Uterus (tissue), 4 donors: ENCODE results near the gene CDH4. TPM values are rescaled to one million over a fixed set of nuclear protein-coding genes. Genes with fewer than 3 reads are reported as not detected.

Experiments
- DNase-seq, 2 donors: peaks; one replicate each; pipeline ENCODE4 v3.0.0-alpha.2; 2019 to 2020
- H3K27ac ChIP-seq, 2 donors: fragments of 200-600 bp; sonication (generic); 1 replicate in 1 of 2; 2 replicates in 1 of 2; pipeline ENCODE4 v1.5.1; 2016 to 2018
- H3K27me3 ChIP-seq, 2 donors: fragments of 200-600 bp; sonication (generic); one replicate each; pipeline ENCODE4 v1.5.1; 2018 to 2019; ENCODE audit warnings: control low read depth in 1 of 2
- H3K36me3 ChIP-seq, 2 donors: fragments of 200-600 bp; sonication (generic); one replicate each; pipeline ENCODE4 v1.5.1; 2019; ENCODE audit warnings: control low read depth in 1 of 2
- H3K4me1 ChIP-seq, 2 donors: fragments of 200-600 bp; sonication (generic); one replicate each; pipeline ENCODE4 v1.5.1; 2018 to 2019; ENCODE audit warnings: control low read depth in 1 of 2
- H3K4me3 ChIP-seq, 2 donors: fragments of 200-600 bp; sonication (generic); 1 replicate in 1 of 2; 2 replicates in 1 of 2; pipeline ENCODE4 v1.5.1; 2018 to 2019; ENCODE audit warnings: mild to moderate bottlenecking in 1 of 2
- H3K9me3 ChIP-seq, 2 donors: fragments of 200-600 bp; sonication (generic); one replicate each; pipeline ENCODE4 v1.5.1; 2019; ENCODE audit warnings: control low read depth in 1 of 2
- POLR2A ChIP-seq, 2 donors: fragments of 450-650 bp; IDR thresholded peaks; one replicate each; pipeline ENCODE4 v1.6.1; 2016; ENCODE audit warnings: antibody characterized with exemption in 2 of 2, mild to moderate bottlenecking in 1 of 2, moderate library complexity in 1 of 2
- intact Hi-C: fragments of 100-400 bp; cut with DNase I; formaldehyde crosslinking; loops from one replicate; pipeline ENCODE4 v1.15.1; 2023; ENCODE audit warnings: low total_unique reads
- total RNA-seq, 4 donors: library from RNA; depleted of rRNA in 3 of 4; stranded (reverse); fragments of >200 nt in 3 of 4; gene quantifications; one replicate each; pipeline versions ENCODE4 v1.1.0 to v1.2.4, GENCODE V29; 2014 to 2023
- TF ChIP-seq, protein P1 (sequence below), 4 experiments: fragments of 200-600 bp in 2 of 4; fragments of 450-650 bp in 2 of 4; sonication (generic) in 2 of 4; IDR thresholded peaks; one replicate each; pipeline ENCODE4 v1.5.1; 2016 to 2019; ENCODE audit warnings: antibody characterized with exemption in 4 of 4, mild to moderate bottlenecking in 2 of 4, moderate library complexity in 1 of 4
- donor health status: DM: yes; HTN: yes; CAD: no.

CDH4 gene
- total RNA-seq, 4 donors from 2014 or later = under 0.01 to 0.55 TPM; not detected in 2

DNA sequence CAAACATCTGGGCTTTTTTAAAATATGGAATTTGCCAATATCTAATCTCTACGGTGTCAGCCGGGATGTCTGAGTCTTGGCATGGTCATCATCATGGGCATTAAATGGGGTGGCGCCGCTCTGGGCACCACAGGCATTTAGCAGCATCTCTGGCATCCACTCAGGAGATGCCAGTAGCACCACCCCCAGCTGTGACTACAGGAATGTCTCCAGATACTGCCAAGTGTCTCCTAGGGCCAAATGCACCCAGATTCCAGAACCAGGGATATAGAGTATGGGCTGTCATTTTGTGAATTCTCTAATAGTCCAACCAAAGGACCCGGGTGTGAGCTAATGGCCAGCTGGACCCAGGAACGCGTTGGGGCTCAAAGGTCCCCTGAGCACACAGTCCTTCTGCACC is 452.6 kb downstream of the CDH4 start:
- Histone ChIP-seq H3K27ac (no peak overlapping the region), H3K27me3 (no peaks in the 10 kb centered on the region), H3K4me1 (no peaks in the 10 kb centered on the region), H3K36me3 (no peaks in the 10 kb centered on the region), H3K4me3 (no peak overlapping the region), H3K9me3 (no peaks in the 10 kb centered on the region)
- intact Hi-C loops = no loop called here
- no peak for DNase-seq
- TF ChIP-seq, protein P1, sequence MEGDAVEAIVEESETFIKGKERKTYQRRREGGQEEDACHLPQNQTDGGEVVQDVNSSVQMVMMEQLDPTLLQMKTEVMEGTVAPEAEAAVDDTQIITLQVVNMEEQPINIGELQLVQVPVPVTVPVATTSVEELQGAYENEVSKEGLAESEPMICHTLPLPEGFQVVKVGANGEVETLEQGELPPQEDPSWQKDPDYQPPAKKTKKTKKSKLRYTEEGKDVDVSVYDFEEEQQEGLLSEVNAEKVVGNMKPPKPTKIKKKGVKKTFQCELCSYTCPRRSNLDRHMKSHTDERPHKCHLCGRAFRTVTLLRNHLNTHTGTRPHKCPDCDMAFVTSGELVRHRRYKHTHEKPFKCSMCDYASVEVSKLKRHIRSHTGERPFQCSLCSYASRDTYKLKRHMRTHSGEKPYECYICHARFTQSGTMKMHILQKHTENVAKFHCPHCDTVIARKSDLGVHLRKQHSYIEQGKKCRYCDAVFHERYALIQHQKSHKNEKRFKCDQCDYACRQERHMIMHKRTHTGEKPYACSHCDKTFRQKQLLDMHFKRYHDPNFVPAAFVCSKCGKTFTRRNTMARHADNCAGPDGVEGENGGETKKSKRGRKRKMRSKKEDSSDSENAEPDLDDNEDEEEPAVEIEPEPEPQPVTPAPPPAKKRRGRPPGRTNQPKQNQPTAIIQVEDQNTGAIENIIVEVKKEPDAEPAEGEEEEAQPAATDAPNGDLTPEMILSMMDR (IDR thresholded peaks at IDR 0.05) = no peak
- TF ChIP-seq POLR2A (IDR thresholded peaks at IDR 0.05) = no peak

DNA sequence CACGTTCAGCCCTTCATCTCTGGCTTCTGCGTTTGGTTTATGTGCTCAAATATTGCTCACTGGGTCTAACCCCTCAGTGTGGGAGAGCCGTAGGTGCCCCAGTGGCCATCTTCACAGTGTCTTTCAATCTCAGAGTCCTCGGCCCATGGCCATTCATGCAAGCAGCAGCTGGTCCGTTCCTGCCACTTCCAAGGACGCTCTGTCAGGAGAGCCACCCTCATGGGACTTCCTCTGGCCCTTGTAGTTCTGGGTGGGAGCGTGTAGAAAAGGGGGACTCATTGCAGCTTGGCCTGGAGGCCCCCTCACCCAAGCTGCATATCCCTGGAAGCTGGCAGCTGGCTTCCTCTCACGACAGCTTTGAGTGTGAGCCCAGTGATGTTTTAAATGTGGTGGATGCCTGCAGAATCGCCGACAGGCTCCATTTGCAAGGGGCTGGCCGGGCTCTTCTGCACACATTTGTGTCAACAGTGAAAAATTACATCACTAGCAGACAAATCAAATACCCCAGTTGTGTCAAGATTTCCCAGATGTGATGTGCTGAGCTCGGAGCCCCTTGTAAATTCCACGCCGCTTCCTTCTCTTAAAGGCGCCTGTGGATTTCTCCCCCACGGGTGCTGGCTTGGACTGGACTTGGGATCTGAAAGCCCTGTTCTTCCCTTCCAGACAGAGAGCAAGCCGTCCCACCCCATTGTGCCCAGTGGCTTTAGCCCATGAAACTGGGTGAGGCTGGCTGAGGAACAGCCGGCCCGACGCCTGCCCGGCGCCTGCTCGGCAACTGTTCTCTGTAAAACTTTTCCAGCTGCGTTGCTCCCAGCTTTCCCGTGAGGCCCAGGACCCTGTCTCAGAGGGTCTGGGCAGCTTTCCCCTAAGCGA is 453.6 kb downstream of the CDH4 start:
- intact Hi-C loops = no loop called here
- Histone ChIP-seq H3K36me3 (no peaks in the 10 kb centered on the region), H3K27me3 (no peaks in the 10 kb centered on the region), H3K9me3 (no peaks in the 10 kb centered on the region), H3K4me3 (no peak overlapping the region), H3K27ac (no peak overlapping the region), H3K4me1 (no peaks in the 10 kb centered on the region)
- no peak for DNase-seq
- TF ChIP-seq POLR2A (IDR thresholded peaks at IDR 0.05) = no peak
- TF ChIP-seq, protein P1 (IDR thresholded peaks at IDR 0.05) = no peak

DNA sequence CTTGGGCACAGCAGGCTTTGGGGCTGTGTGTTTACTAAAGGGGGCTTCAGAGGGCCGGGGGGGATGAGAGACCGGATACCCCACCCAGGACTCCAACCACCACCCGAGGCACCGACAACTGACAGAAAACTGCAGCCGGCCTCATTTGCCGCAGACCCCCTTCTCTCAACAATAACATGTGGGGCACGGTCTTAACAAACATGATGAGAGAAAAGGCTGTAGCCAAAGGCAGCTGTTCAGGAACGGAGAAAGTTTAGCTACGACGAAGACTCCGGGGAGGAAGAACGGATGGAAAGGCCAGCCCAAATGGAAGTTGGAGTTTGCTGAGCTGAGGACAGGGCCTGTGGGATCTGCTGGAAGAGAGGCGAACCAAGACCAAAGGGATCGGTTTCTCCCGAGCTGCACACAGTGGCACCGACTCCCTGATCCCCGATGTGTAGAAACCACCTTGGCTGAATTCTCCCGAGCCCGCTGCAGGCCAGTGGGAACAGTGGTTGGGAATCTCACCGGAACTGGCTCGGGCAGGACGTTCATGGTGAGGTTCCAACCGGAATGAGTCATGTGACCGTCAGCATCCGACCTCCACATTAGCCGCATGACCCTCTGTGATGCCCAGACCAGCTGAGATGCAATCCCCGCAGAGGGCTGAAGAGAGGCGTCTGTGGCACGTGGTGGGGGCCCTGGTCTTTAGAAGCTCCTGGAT is 454.3 kb downstream of the CDH4 start:
- Histone ChIP-seq H3K36me3 (no peaks in the 10 kb centered on the region), H3K27me3 (no peaks in the 10 kb centered on the region), H3K4me1 (no peaks in the 10 kb centered on the region), H3K4me3 (no peak overlapping the region), H3K27ac (no peak overlapping the region), H3K9me3 (no peaks in the 10 kb centered on the region)
- no peak for DNase-seq
- TF ChIP-seq POLR2A (IDR thresholded peaks at IDR 0.05) = no peak
- TF ChIP-seq, protein P1 (IDR thresholded peaks at IDR 0.05) = no peak
- intact Hi-C loops = no loop called here

DNA sequence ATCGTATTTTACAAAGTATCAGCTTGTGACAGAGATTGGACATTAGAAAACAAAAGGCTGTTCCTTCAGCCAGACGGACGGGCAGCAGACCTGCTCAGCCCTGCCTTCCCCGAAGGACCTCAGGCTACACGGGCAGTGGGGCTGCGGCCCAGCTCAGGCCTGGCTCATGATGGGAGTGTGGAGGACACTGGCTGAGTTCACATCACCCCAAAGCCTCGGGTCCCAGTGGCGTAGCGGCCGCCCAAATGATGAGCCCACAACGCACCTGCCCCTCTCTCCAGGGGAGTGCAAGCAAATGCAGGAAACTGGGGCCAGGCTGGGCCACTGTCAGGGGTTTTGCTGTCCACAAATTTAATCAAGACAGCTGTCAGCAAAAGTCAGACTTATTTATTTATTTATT is 456.8 kb downstream of the CDH4 start:
- no peaks in the 10 kb centered on the region for H3K4me1 ChIP-seq
- DNase-seq = no peak
- no peak overlapping the region for H3K4me3 ChIP-seq
- no peaks in the 10 kb centered on the region for H3K27me3 ChIP-seq
- TF ChIP-seq, protein P1 (IDR thresholded peaks at IDR 0.05) = no peak
- TF ChIP-seq POLR2A (IDR thresholded peaks at IDR 0.05) = no peak
- intact Hi-C loops = no loop called here
- no peaks in the 10 kb centered on the region for H3K36me3 ChIP-seq
- H3K27ac ChIP-seq = no peak overlapping the region
- no peaks in the 10 kb centered on the region for H3K9me3 ChIP-seq

DNA sequence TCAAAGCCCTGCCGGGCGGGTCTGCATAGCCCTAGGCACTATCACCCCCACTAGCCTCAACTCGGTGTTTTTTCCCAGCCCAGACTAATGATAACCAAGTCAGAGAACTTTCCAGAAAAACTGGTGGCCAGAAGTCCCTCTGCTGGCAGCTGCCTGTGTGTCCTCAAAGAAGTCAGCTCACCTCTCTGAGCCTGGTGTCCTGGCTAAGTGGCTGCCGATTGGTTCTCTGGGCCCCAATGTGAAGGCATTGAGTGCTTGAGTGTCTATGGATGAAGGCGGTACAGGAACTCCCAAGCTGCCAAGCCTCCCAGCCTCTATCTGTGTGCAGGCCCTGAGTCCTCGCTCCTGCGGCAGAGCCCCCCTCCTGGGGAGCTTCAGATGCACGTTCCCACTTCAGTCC is 458.0 kb downstream of the CDH4 start:
- Histone ChIP-seq H3K27me3 (no peaks in the 10 kb centered on the region), H3K9me3 (no peaks in the 10 kb centered on the region), H3K36me3 (no peaks in the 10 kb centered on the region), H3K27ac (no peak overlapping the region), H3K4me3 (no peak overlapping the region), H3K4me1 (no peaks in the 10 kb centered on the region)
- no peak for TF ChIP-seq POLR2A (IDR thresholded peaks at IDR 0.05)
- TF ChIP-seq, protein P1 (IDR thresholded peaks at IDR 0.05) = no peak
- no peak for DNase-seq
- intact Hi-C loops = no loop called here
